ENCODE data around the gene TFPT. TPM values are rescaled to one million over a fixed set of nuclear protein-coding genes. Genes with fewer than 3 reads are reported as not detected.

Gene TFPT
- total and polyA plus RNA-seq, 2 experiments from 2014 or later, result 14.7 to 25.9 TPM

DNA sequence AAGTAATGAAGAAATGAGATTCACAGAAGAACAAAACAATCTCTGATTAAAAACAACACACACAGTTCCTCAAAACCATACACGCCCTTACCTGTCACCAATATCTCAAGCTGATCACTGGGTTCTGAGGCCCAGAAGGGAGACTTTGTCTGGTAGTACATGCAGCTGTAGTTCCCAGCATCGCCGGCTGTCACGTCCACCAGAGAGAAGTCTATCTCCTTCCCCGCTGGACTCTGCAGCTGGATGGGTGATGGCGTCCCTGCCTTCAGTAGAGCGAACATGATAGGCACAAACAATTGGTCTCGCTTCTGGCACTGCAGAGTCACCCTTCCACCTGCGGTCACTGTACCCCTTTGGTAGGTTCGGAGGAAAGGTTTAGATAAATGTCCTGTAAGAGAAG is 41.6 kb downstream of the TFPT start:
- no peak for DNase-seq (ENCODE audit: low spot score)
- H3K4me2 ChIP-seq, result no peak overlapping the region
- no peak overlapping the region for H3K4me3 ChIP-seq
- no peaks in the 10 kb centered on the region for H3K79me2 ChIP-seq
- H3K9me2 ChIP-seq (replicated peaks; ENCODE audit: insufficient read depth), result no peaks in the 10 kb centered on the region
- H3K27me3 ChIP-seq, result no peaks in the 10 kb centered on the region
- H2AFZ ChIP-seq, result no peak overlapping the region
- no peaks in the 10 kb centered on the region for H3K36me3 ChIP-seq (replicated peaks; ENCODE audit: insufficient read depth, low read depth)
- WGBS (ENCODE audit: low lambda C conversion rate, missing lambda C conversion rate), result 84% methylated on average over 10 of the region's 10 CpGs
- no peaks in the 10 kb centered on the region for H3K9me3 ChIP-seq (ENCODE audit: low read depth)
- H4K20me1 ChIP-seq (ENCODE audit: insufficient read depth, poor library complexity, severe bottlenecking), result no peaks in the 10 kb centered on the region
- TF ChIP-seq, protein P1, sequence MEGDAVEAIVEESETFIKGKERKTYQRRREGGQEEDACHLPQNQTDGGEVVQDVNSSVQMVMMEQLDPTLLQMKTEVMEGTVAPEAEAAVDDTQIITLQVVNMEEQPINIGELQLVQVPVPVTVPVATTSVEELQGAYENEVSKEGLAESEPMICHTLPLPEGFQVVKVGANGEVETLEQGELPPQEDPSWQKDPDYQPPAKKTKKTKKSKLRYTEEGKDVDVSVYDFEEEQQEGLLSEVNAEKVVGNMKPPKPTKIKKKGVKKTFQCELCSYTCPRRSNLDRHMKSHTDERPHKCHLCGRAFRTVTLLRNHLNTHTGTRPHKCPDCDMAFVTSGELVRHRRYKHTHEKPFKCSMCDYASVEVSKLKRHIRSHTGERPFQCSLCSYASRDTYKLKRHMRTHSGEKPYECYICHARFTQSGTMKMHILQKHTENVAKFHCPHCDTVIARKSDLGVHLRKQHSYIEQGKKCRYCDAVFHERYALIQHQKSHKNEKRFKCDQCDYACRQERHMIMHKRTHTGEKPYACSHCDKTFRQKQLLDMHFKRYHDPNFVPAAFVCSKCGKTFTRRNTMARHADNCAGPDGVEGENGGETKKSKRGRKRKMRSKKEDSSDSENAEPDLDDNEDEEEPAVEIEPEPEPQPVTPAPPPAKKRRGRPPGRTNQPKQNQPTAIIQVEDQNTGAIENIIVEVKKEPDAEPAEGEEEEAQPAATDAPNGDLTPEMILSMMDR (IDR thresholded peaks at IDR 0.05; ENCODE audit: poor library complexity), result no peak
- no peak for TF ChIP-seq EZH2 (IDR thresholded peaks at IDR 0.05; ENCODE audit: borderline replicate concordance)
- TF ChIP-seq EZH2phosphoT487 (IDR thresholded peaks at IDR 0.05; ENCODE audit: low read depth, severe bottlenecking, unreplicated experiment), result no peak
- H3K27ac ChIP-seq, result no peak overlapping the region
- no peaks in the 10 kb centered on the region for H3K4me1 ChIP-seq (ENCODE audit: insufficient read depth)

- no peak overlapping the region for H3K4me3 ChIP-seq
- H3K27me3 ChIP-seq, result no peaks in the 10 kb centered on the region
- no peaks in the 10 kb centered on the region for H3K79me2 ChIP-seq
- no peak for DNase-seq (ENCODE audit: low spot score)
- H3K4me1 ChIP-seq (ENCODE audit: insufficient read depth), result no peaks in the 10 kb centered on the region
- H3K9me3 ChIP-seq (ENCODE audit: low read depth), result no peaks in the 10 kb centered on the region
- no peaks in the 10 kb centered on the region for H3K9me2 ChIP-seq (replicated peaks; ENCODE audit: insufficient read depth)
- no peak overlapping the region for H2AFZ ChIP-seq
- no peaks in the 10 kb centered on the region for H3K36me3 ChIP-seq (replicated peaks; ENCODE audit: insufficient read depth, low read depth)
- no peaks in the 10 kb centered on the region for H4K20me1 ChIP-seq (ENCODE audit: insufficient read depth, poor library complexity, severe bottlenecking)
- no peak for TF ChIP-seq EZH2phosphoT487 (IDR thresholded peaks at IDR 0.05; ENCODE audit: low read depth, severe bottlenecking, unreplicated experiment)
- TF ChIP-seq, protein P1 (IDR thresholded peaks at IDR 0.05; ENCODE audit: poor library complexity), result no peak
- TF ChIP-seq EZH2 (IDR thresholded peaks at IDR 0.05; ENCODE audit: borderline replicate concordance), result no peak
- 82% methylated on average over 5 of the region's 5 CpGs for WGBS (ENCODE audit: low lambda C conversion rate, missing lambda C conversion rate)
- H3K4me2 ChIP-seq, result no peak overlapping the region
- H3K27ac ChIP-seq, result no peak overlapping the region
Observed at GRCh38 chr19:54069470-54069869, 46.0 kb downstream of the TFPT start.

- H3K4me1 ChIP-seq (ENCODE audit: insufficient read depth), result no peaks in the 10 kb centered on the region
- H2AFZ ChIP-seq, result no peak within 1 kb of the TSS
- H3K36me3 ChIP-seq (replicated peaks; ENCODE audit: insufficient read depth, low read depth), result no peaks in the 10 kb centered on the region
- no peak within 1 kb of the TSS for H3K4me2 ChIP-seq
- no peaks in the 10 kb centered on the region for H3K9me3 ChIP-seq (ENCODE audit: low read depth)
- no peaks in the 10 kb centered on the region for H3K79me2 ChIP-seq
- H3K4me3 ChIP-seq, result no peak within 1 kb of the TSS
- no peaks in the 10 kb centered on the region for H4K20me1 ChIP-seq (ENCODE audit: insufficient read depth, poor library complexity, severe bottlenecking)
- H3K9me2 ChIP-seq (replicated peaks; ENCODE audit: insufficient read depth), result no peaks in the 10 kb centered on the region
- no peak within 1 kb of the TSS for H3K27ac ChIP-seq
- no peak for DNase-seq (ENCODE audit: low spot score)
- WGBS (ENCODE audit: low lambda C conversion rate, missing lambda C conversion rate), result 90% methylated on average over 34 of the region's 34 CpGs
- TF ChIP-seq, protein P1 (IDR thresholded peaks at IDR 0.05; ENCODE audit: poor library complexity), result no peak
- TF ChIP-seq EZH2 (IDR thresholded peaks at IDR 0.05; ENCODE audit: borderline replicate concordance) (no peak), EZH2phosphoT487 (IDR thresholded peaks at IDR 0.05; ENCODE audit: low read depth, severe bottlenecking, unreplicated experiment) (no peak)
- no peaks in the 10 kb centered on the region for H3K27me3 ChIP-seq
Observed at GRCh38 chr19:54063350-54064116, 51.9 kb downstream of the TFPT start, which contains the start of gene VSTM1. VSTM1 (minus strand) TSS chr19:54063897; CDS start chr19:54063777, 120 bp downstream.

Measured in hepatocyte (in vitro differentiated cells).